ENCODE data around the gene NCF4.

Gene NCF4

GRCh38 chr22:36907253-36908195, 46.7 kb downstream of the NCF4 start:
- H3K4me3 ChIP-seq (ENCODE audit: low read depth, low read length), result no peak overlapping the region
- no peak for DNase-seq (ENCODE audit: low read depth)
- TF ChIP-seq, protein P1, sequence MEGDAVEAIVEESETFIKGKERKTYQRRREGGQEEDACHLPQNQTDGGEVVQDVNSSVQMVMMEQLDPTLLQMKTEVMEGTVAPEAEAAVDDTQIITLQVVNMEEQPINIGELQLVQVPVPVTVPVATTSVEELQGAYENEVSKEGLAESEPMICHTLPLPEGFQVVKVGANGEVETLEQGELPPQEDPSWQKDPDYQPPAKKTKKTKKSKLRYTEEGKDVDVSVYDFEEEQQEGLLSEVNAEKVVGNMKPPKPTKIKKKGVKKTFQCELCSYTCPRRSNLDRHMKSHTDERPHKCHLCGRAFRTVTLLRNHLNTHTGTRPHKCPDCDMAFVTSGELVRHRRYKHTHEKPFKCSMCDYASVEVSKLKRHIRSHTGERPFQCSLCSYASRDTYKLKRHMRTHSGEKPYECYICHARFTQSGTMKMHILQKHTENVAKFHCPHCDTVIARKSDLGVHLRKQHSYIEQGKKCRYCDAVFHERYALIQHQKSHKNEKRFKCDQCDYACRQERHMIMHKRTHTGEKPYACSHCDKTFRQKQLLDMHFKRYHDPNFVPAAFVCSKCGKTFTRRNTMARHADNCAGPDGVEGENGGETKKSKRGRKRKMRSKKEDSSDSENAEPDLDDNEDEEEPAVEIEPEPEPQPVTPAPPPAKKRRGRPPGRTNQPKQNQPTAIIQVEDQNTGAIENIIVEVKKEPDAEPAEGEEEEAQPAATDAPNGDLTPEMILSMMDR (IDR thresholded peaks at IDR 0.05; ENCODE audit: insufficient read depth, low read depth, low read length, missing control alignments), result no peak

- no peak for DNase-seq (ENCODE audit: low read depth)
- no peak overlapping the region for H3K4me3 ChIP-seq (ENCODE audit: low read depth, low read length)
- TF ChIP-seq, protein P1 (IDR thresholded peaks at IDR 0.05; ENCODE audit: insufficient read depth, low read depth, low read length, missing control alignments), result no peak
These were observed 49.7 kb downstream of the NCF4 start for GRCh38 chr22:36910461-36910860.

- H3K4me3 ChIP-seq (ENCODE audit: low read depth, low read length), result no peak overlapping the region
- DNase-seq (ENCODE audit: low read depth), result no peak
- TF ChIP-seq, protein P1 (IDR thresholded peaks at IDR 0.05; ENCODE audit: insufficient read depth, low read depth, low read length, missing control alignments), result no peak
These were observed 51.3 kb downstream of the NCF4 start for GRCh38 chr22:36911887-36912661.

DNA sequence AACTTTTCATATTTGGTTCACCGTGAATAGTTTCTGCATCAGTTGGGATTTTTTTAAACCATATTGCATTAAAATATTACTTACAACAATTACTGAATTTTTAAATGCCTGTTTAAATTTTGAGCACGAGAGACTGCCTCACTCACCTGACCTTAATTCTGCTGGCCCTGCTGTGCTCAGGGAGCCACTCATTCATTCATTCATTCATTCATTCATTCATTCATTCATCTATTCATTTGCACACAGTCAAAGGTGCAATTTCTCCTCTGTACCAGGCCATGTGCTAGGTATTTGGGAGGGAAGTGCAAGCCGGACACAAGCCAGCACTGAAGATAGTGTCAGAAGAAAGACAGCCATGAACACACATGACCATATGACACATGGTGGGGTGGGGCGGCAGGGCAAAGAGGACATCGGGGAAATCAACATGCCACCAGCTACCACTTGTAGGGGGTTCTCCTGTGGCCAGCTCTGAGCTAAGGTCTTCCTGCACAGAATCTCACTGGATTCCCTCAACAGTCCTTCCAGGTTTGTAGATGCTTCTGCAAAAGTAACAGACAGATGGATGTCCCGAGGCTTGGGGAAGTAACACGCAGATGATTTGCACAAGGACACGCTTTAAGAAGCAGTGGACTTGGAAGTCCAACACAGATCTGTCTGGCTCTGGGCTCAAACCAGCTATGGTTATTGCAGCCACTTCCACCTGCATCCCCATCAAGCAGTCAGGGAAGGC, 52.1 kb downstream of the NCF4 start:
- no peak for DNase-seq (ENCODE audit: low read depth)
- no peak overlapping the region for H3K4me3 ChIP-seq (ENCODE audit: low read depth, low read length)
- TF ChIP-seq, protein P1 (IDR thresholded peaks at IDR 0.05; ENCODE audit: insufficient read depth, low read depth, low read length, missing control alignments), result no peak

DNA sequence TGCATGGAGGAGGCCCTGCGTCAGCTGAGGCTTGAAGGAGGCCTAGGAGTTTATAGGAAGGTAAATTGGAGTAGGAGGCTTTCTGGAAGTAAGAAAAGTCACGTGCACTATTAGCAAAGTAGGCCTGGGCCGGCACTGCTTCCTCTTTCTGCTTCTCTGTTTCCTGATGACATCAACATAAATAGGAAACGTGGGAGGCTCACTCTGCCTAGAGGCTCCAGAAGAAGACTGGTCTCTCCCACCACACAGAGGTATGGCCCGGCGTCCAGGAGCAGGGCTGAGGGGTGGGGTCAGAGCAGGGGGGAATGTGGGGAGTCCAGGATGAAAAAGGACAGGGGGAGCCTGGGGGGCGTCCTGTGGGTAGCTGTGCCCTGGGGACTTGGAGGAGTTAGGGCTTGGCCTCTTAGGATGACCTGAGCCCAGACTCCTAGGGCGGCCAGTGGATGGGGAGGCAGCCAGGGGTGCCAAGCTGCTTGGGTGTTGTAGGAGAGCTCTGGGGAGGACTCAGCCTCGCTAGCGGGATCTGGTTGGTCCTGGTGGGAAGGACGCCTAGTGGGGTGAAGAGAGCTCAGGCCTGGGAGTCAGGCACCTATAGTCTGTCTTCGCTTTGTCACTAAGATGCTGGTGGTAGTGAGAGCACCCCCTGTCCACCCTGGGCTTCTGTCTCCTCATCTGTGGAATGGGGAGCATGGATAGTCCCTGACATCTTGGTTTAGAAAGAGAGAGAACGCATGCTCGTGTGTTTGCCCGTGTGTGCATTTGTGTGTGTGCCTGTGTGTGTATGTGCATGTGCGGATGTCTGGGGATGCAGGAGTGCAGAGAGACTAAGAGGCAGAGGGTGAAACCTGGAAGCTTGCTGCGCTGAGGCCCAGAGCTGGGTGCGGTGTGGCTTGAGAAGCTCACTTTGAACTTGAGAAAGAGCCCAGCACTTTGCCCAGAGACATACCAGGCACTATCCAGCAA, 52.9 kb downstream of the NCF4 start, which contains the start of gene CSF2RB:
Gene CSF2RB, plus strand, starts transcription at position 202 of the 963 bp plus-strand sequence. CDS start 8,580 bp downstream, outside the sequence.
- TF ChIP-seq, protein P1 (IDR thresholded peaks at IDR 0.05; ENCODE audit: insufficient read depth, low read depth, low read length, missing control alignments), result no peak
- peak within 1 kb of the TSS; percentile 54 for H3K4me3 ChIP-seq (ENCODE audit: low read depth, low read length)

More for the DNA sequence above, 52.9 kb downstream of the NCF4 start, which contains the start of gene CSF2RB:
- DNase-seq (ENCODE audit: low read depth), result peak; percentile 48
